ENCODE data around the gene CLDN10.
A peak's percentile ranks its signal among the peaks of the same experiment; 100 is the strongest.
"Not testable (repeated sequence)": the region's sequence is repeated elsewhere in the genome, so short reads cannot be mapped to it uniquely, and the experiment has no call there.

CLDN10 gene, protein sequence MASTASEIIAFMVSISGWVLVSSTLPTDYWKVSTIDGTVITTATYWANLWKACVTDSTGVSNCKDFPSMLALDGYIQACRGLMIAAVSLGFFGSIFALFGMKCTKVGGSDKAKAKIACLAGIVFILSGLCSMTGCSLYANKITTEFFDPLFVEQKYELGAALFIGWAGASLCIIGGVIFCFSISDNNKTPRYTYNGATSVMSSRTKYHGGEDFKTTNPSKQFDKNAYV

DNA sequence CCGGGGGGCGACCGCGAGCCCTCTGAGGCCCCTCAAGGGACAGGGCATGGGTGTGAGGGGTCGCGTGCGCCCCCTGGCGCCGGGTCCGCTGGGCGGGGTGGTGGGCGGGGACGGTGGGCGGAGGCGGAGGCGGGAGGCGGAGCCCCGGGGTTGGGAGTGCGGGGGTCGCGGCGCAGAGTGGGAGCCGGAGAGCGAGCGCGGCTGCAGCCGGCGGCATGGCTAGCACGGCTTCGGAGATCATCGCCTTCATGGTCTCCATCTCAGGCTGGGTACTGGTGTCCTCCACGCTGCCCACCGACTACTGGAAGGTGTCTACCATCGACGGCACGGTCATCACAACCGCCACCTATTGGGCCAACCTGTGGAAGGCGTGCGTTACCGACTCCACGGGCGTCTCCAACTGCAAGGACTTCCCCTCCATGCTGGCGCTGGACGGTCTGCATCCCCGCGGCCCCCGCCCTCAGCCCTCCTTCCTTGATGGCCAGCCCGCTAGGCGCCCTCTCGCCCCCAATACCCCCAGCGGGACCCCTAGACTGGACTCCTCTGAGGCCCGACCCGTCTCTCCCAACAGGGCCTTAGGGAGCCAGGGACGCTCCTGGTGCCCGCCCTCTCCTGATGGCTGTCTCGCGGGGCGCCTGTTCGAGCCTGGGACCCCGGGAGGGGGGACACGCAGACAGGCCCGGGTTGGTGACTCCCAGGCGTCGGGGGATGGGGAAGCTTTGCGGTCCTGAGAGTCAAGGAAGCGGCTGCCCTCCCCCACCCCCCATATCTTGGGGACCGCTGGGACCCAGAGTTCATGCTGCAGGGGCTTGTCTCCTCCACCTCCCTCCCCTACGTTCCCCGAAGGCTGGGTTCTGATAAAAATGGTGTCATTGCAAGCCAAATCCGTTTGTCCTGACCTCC, at the start of gene CLDN10:
TSS of gene CLDN10 (plus strand) at position 182 of the 903 bp plus-strand sequence. CDS start at position 216, 34 bp downstream.
- no peak for DNase-seq

DNA sequence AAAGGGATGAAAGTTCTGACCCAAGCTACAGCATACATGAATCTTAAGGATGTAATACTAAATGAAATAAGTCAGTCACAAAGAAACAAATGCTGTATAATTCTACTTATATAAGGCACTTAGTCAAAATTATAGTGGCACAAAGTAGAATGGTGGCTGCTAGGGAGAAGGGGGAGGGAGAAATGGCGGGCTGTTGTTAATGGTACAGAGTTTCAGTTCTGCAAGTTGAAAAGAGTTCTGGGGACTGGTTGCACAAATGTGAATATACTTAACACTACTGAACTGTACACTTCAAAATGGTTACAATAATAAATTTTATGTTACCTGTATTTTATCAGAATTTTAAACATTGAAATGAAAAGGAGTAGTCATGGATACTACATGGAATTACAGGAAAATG, 48.9 kb upstream of the CLDN10 start:
- DNase-seq = no peak

GRCh38 chr13:95505265-95505664, 47.3 kb upstream of the CLDN10 start:
- DNase-seq = no peak

GRCh38 chr13:95505986-95506385, 46.5 kb upstream of the CLDN10 start:
- DNase-seq = no peak

- no peak for DNase-seq
Measured at GRCh38 chr13:95507991-95508390, 44.5 kb upstream of the CLDN10 start.

GRCh38 chr13:95508996-95509395, 43.5 kb upstream of the CLDN10 start:
- DNase-seq = no peak

DNA sequence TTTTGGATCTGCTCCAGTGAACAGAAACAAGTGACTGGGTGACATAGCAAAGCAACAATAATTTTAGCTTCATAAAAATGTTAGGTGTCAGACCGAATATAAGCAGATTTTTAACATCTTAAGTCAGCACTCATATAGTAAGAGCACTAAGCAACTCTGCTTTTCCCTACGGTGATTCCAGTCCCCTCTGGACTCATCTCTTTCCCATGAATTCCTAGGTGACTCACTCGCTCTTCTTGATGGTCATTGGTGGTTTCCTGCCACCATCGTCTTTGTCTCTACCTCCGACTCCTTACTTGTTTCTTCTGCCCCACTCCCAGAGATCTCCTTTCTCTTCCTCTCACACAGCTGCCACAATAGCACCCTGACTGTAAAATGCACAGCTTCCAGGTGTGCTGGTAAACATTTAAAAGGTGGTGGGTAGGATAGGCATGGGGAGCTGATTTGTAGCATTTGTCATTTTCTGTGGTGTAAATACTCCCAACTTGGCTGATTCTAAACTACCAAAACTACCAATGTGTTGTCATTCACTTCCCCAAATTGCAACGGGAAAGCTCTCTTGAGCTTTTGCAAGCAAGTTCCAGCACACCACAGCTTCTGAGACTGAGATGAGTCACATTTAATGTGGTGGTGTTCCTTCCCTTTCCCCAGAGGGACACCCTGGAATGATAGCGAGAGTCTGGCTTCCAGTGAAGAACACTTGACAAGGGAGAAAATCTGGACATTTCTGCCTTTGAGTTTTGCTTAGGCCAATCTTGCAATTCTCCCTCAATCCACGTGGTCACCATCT, 42.8 kb upstream of the CLDN10 start:
- no peak for DNase-seq

- no peak for DNase-seq
Measured at GRCh38 chr13:95510950-95511349, 41.6 kb upstream of the CLDN10 start.

DNA sequence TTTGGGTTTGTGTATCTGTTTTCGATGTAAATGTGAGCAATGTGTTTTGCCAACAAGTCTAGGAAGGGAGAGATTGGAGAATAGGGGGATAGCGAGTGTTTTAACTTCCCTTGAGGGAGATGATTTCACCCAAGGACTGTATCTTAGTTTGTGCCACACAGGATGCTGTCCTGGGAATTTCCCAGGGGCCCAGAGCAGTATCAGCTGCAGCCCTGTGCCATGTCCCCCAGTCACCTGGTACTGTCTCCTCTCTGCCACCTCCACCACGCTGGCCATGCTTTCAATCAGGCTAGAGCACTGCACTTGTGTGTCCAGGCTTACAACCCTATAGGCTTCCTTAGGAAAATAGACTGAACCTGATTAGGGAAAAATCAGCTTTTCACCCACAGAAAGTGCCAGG, 40.1 kb upstream of the CLDN10 start:
- DNase-seq = no peak

- DNase-seq = no peak
Measured at GRCh38 chr13:95512957-95513356, 39.6 kb upstream of the CLDN10 start.

DNA sequence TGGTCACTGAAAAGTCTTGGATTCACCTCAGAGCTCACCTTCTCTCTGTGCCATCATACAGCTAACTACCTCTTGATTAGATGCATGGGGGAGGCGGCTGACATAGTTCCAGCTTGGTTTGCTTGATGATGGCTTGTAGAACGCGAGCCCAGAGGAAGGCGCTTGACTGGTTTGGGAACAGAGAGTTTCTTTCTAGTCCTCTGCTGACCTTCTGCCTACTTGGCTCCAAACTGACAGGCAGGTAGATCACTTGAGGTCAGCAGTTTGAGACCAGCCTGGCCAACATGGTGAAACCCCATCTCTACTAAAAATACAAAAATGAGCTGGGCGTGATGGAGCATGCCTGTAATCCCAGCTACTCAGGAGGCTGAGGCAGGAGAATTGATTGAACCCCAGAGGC, 36.9 kb upstream of the CLDN10 start:
- DNase-seq = not testable (repeated sequence)

GRCh38 chr13:95516021-95516420, 36.5 kb upstream of the CLDN10 start:
- DNase-seq = no peak

- no peak for DNase-seq
Measured at GRCh38 chr13:95516492-95516891, 36.0 kb upstream of the CLDN10 start.

DNA sequence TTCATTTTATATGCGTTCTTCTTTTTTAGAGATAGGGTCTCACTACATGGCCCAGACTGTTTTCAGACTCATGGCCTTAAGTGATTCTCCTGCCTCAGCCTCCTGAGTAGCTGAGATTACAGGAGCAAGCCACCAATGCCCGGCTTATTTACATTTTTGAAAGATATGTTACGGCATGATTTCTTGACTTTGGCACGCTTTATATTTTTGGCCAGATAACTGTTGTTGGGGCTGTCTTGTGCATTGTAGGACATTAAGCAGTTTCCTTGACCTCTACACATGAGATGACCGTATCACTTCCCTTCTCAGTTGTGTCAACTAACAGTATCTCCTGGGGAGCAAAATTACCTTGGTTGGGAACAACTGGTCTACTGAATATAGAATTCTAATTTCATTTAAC, 28.9 kb upstream of the CLDN10 start:
- no peak for DNase-seq

- DNase-seq = no peak
Measured at GRCh38 chr13:95524264-95524901, 28.1 kb upstream of the CLDN10 start.

DNA sequence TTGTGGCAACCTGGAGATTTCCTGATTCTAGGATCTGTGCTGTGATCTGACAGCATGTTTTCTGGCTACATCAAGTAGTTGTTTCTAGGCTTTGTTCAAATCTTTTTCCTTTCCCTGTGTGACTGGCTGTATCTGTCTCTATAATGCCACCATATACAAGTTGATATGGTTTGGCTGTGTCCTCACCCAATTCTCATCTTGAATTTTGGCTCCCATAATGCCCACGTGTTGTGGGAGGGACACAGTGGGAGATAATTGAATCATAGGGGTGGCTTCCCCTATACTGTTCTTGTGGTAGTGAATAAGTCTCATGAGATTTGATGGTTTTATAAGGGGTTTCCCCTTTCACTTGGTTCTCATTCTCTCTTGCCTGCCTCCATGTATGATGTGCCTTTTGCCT, 24.6 kb upstream of the CLDN10 start:
- DNase-seq = no peak

DNA sequence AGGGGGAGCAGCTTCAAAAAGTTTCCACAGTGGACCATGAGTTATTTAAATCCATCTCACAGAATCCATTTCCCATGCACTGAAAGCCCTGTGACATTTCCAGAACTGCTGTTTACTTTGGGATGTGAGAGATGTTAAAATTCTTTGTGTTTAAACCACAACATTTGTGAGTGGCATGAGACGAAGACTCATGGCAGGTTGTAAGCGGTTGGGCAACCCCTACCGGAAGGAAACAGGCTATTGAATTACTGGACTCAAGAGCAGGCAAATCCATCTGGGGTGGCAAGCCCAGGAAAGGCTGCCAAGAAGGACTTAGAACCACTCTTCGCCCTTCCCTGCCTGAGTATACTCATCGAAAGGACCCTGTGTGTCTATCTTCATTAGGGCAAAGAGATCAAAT, 22.3 kb upstream of the CLDN10 start:
- DNase-seq = no peak

- DNase-seq = no peak
Measured at GRCh38 chr13:95533545-95534160, 18.9 kb upstream of the CLDN10 start.

- DNase-seq = peak; percentile 22
Measured at GRCh38 chr13:95535243-95535642, 17.3 kb upstream of the CLDN10 start.

DNA sequence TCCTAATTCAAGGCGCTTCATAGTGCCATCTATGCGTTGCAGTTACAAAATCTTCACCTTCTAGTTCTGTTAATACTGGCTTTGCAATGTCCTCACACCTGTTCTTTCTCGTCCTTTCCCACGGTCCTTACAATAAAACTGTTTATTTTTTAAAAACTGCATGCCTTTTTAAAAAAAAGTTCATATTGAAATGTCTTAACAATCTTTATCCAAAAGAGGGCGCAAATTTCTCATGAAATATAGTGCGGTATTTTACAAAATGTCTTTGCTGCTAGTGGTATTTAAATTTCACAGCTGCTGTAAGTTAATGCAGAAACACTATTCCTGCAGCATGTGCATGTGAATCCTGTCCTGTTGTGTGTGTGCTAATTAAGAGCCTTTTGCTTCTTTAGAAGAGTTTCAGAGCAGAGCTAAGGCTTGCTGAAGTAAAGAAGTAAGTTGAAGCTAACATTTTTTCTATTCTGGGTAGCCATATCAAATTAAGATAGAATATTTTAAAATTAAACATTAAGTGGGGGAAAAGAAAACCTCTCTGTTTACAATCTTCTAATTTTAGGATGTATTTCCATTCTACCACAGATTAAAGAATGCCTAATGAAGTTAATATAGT, 15.8 kb upstream of the CLDN10 start:
- DNase-seq = peak; percentile 23

DNA sequence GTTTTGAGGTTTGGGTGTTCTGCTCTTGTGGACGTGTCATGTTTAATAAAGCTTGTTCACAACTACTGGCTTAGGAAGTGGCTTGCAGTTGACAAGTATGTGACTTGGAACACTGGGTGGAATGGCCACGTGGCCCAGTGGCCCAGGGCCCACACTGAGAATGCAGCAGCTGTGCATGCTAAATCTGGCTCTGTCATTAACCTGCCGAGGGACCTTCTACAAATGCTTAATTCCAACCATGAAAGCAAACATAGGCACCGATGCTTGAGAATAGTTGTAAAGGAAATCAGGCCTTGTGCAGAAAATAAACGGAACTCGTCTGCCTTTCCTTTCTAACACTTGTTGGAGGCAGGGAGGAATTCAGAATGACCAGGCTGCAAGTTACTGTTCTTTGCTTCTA, 11.6 kb upstream of the CLDN10 start:
- DNase-seq = no peak

- no peak for DNase-seq
Measured at GRCh38 chr13:95541308-95541707, 11.2 kb upstream of the CLDN10 start.

Measured in activated CD4-positive, alpha-beta T cell treated with anti-CD3 and anti-CD28 coated beads, Interleukin-10, Interleukin-2, amounts not matched to agents 100 ng/mL and 50 ng/mL, durations not matched to agents 16 hours and 8 hours (primary cell).